Measurements from ENCODE around the gene DSCAML1.

- TF ChIP-seq POLR2A (IDR thresholded peaks at IDR 0.05) (no peak), EP300 (IDR thresholded peaks at IDR 0.05) (no peak), POLR2AphosphoS5 (IDR thresholded peaks at IDR 0.05) (no peak)
- TF ChIP-seq, protein P1, sequence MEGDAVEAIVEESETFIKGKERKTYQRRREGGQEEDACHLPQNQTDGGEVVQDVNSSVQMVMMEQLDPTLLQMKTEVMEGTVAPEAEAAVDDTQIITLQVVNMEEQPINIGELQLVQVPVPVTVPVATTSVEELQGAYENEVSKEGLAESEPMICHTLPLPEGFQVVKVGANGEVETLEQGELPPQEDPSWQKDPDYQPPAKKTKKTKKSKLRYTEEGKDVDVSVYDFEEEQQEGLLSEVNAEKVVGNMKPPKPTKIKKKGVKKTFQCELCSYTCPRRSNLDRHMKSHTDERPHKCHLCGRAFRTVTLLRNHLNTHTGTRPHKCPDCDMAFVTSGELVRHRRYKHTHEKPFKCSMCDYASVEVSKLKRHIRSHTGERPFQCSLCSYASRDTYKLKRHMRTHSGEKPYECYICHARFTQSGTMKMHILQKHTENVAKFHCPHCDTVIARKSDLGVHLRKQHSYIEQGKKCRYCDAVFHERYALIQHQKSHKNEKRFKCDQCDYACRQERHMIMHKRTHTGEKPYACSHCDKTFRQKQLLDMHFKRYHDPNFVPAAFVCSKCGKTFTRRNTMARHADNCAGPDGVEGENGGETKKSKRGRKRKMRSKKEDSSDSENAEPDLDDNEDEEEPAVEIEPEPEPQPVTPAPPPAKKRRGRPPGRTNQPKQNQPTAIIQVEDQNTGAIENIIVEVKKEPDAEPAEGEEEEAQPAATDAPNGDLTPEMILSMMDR (IDR thresholded peaks at IDR 0.05), result no peak
These were observed 134.2 kb downstream of the DSCAML1 start for GRCh38 chr11:117662671-117663269.
